Keratinocyte (primary cell): ENCODE measurements around the gene BSDC1. TPM values are rescaled to one million over a fixed set of nuclear protein-coding genes. Genes with fewer than 3 reads are reported as not detected.

Source experiments
- DNase-seq: peaks from one replicate; pipeline ENCODE4 v3.0.0-alpha.2; 2011; ENCODE audit warnings: low read depth, missing footprints, low spot score
- FAIRE-seq: peaks from 2 replicates; lab custom pipeline; 2011; peaks lifted over from hg19 to GRCh38; lab: Jason Lieb, UNC
- H2AFZ ChIP-seq: 2 replicates; pipeline ENCODE4 v1.6.0; 2012; ENCODE audit warnings: low read length, control low read depth, inconsistent platforms; ENCODE audit not compliant: control insufficient read depth
- H3K27ac ChIP-seq: 2 replicates; pipeline ENCODE4 v1.5.1; 2011; ENCODE audit warnings: low read length; ENCODE audit not compliant: control insufficient read depth, insufficient read depth
- H3K27me3 ChIP-seq: 3 replicates; pipeline ENCODE4 v1.6.0; 2011; ENCODE audit warnings: low read length; ENCODE audit not compliant: control insufficient read depth, insufficient read depth; ENCODE audit errors: extremely low read depth
- H3K36me3 ChIP-seq, 2 experiments: 2 replicates in 1 of 2; 3 replicates in 1 of 2; pipeline ENCODE4 v1.5.1; 2011; ENCODE audit warnings: low read length in 2 of 2, mild to moderate bottlenecking in 1 of 2; ENCODE audit not compliant: control insufficient read depth in 2 of 2, insufficient read depth in 2 of 2; ENCODE audit errors: extremely low read depth in 1 of 2
- H3K4me1 ChIP-seq: 3 replicates; pipeline ENCODE4 v1.5.1; 2011; ENCODE audit warnings: low read length; ENCODE audit not compliant: control insufficient read depth, insufficient read depth; ENCODE audit errors: extremely low read depth
- H3K4me2 ChIP-seq: 3 replicates; pipeline ENCODE4 v1.6.0; 2011; ENCODE audit warnings: low read depth, low read length; ENCODE audit not compliant: control insufficient read depth, insufficient read depth; ENCODE audit errors: extremely low read depth
- H3K4me3 ChIP-seq, 3 experiments: fragments of 200-600 bp in 1 of 3; sonication (generic) in 1 of 3; 2 replicates in 2 of 3; 3 replicates in 1 of 3; pipeline ENCODE4 v1.5.1; 2011 to 2016; ENCODE audit warnings: low read length in 3 of 3, mild to moderate bottlenecking in 3 of 3, control low read depth in 2 of 3, inconsistent platforms in 1 of 3, low read depth in 1 of 3, mixed read lengths in 1 of 3, mixed run types in 1 of 3, moderate library complexity in 1 of 3; ENCODE audit not compliant: control insufficient read depth in 2 of 3, insufficient read depth in 2 of 3; ENCODE audit errors: extremely low read depth in 1 of 3
- H3K79me2 ChIP-seq: 2 replicates; pipeline ENCODE4 v1.6.0; 2012; ENCODE audit warnings: low read length; ENCODE audit not compliant: control insufficient read depth, insufficient read depth
- H3K9ac ChIP-seq: 3 replicates; pipeline ENCODE4 v1.6.0; 2011; ENCODE audit warnings: low read length; ENCODE audit not compliant: control insufficient read depth, insufficient read depth; ENCODE audit errors: extremely low read depth
- H3K9me1 ChIP-seq: 3 replicates; pipeline ENCODE4 v1.6.0; 2011; ENCODE audit warnings: low read length; ENCODE audit not compliant: control insufficient read depth, insufficient read depth; ENCODE audit errors: extremely low read depth
- H3K9me3 ChIP-seq: 2 replicates; pipeline ENCODE4 v1.5.1; 2012; ENCODE audit warnings: low read depth, low read length; ENCODE audit not compliant: control insufficient read depth
- H4K20me1 ChIP-seq: 3 replicates; pipeline ENCODE4 v1.6.0; 2011; ENCODE audit warnings: low read length; ENCODE audit not compliant: control insufficient read depth, insufficient read depth; ENCODE audit errors: extremely low read depth
- EZH2 ChIP-seq: IDR thresholded peaks from one replicate; pipeline ENCODE4 v1.6.1; 2012; ENCODE audit warnings: inconsistent platforms, mild to moderate bottlenecking, low read length, moderate library complexity
- dilution Hi-C: fragments of 300-500 bp; cut with MboI; formaldehyde crosslinking; loops from one replicate; pipeline ENCODE4 v1.7.0; 2020; ENCODE audit warnings: low sequenced_read_pairs; ENCODE audit not compliant: extremely low pct_ligation_motif_present
- polyA plus RNA-seq, 5 experiments: library from polyadenylated mRNA; depleted of rRNA in 3 of 5; stranded (reverse) in 3 of 5; stranded (forward) in 1 of 5; unstranded in 1 of 5; fragments of >200 nt; gene quantifications; 1 replicate in 1 of 5; 2 replicates in 3 of 5; 3 replicates in 1 of 5; pipeline versions ENCODE4 v1.2.1 to v1.2.3, GENCODE V29; 2011 to 2012; ENCODE audit warnings: missing spikeins in 2 of 5, low read depth in 1 of 5, low replicate concordance in 1 of 5
- TF ChIP-seq, protein P1 (sequence below), 3 experiments: IDR thresholded peaks in 1 of 3; conservative IDR thresholded peaks in 1 of 3; optimal IDR thresholded peaks in 1 of 3; 2 replicates in 2 of 3; 3 replicates in 1 of 3; pipeline versions ENCODE3 to v1.5.1; 2011; ENCODE audit warnings: low read length in 3 of 3, mild to moderate bottlenecking in 3 of 3, moderate library complexity in 2 of 3, control low read depth in 1 of 3, inconsistent platforms in 1 of 3; ENCODE audit not compliant: insufficient read depth in 2 of 3; ENCODE audit errors: extremely low read depth in 1 of 3

BSDC1 gene
- polyA plus RNA-seq, 1 donor (not counting 4 experiments of a cell fraction or from before 2014, with no cell fraction given), result 38.1 TPM

DNA sequence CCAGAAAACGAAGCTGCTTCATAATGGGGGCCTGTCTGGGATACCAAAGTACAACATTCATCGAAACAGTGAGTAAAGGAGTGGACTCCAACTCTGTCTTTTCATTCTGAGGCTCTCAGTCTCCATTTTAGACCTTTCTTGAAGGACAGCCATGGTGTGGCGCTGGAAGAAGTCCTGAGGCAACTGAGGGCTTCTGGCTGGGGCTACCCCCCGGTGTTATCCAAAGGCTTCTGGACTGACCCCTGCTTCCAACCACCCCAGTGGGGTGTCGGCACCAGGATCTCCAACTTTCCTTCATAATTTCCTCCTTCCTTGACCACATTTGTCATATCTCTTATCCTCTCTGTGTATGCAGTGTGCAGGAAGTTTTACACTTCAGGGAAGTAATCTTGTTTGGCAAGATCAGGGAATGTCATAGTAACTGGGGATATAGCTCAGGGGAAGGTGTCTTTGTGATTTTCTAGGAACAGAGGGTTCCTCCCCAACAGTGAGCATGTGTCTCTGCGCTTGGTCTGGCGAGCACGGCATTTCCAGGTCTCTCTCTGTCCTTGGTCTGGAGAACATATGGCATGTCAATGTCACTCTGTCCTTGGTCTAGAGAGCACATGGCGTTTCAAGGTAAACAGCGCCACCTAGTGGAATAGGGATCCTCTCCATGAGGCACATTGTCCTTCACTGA, 19.4 kb upstream of the BSDC1 start:
- Histone ChIP-seq H3K9me1 (no peaks in the 10 kb centered on the region), H3K9me3 (peaks cover 2% of the 10 kb centered on the region), H3K4me3 (no peak overlapping the region), H3K79me2 (no peaks in the 10 kb centered on the region), H3K27ac (no peak overlapping the region), H3K9ac (no peak overlapping the region), H3K4me2 (no peak overlapping the region), H2AFZ (no peak overlapping the region), H3K4me1 (no peaks in the 10 kb centered on the region), H3K36me3 (no peaks in the 10 kb centered on the region), H3K27me3 (peaks cover 5% of the 10 kb centered on the region), H4K20me1 (no peaks in the 10 kb centered on the region)
- FAIRE-seq (no peak), DNase-seq (no peak)
- dilution Hi-C loops, result no loop called here
- TF ChIP-seq EZH2, result no peak
- TF ChIP-seq, protein P1, sequence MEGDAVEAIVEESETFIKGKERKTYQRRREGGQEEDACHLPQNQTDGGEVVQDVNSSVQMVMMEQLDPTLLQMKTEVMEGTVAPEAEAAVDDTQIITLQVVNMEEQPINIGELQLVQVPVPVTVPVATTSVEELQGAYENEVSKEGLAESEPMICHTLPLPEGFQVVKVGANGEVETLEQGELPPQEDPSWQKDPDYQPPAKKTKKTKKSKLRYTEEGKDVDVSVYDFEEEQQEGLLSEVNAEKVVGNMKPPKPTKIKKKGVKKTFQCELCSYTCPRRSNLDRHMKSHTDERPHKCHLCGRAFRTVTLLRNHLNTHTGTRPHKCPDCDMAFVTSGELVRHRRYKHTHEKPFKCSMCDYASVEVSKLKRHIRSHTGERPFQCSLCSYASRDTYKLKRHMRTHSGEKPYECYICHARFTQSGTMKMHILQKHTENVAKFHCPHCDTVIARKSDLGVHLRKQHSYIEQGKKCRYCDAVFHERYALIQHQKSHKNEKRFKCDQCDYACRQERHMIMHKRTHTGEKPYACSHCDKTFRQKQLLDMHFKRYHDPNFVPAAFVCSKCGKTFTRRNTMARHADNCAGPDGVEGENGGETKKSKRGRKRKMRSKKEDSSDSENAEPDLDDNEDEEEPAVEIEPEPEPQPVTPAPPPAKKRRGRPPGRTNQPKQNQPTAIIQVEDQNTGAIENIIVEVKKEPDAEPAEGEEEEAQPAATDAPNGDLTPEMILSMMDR (optimal IDR thresholded peaks at IDR 0.05 in 1 of 3, IDR thresholded peaks at IDR 0.05 in 1 of 3, conservative IDR thresholded peaks at IDR 0.05 in 1 of 3; ENCODE audit: extremely low read depth in 1 of 3, insufficient read depth in 2 of 3, low read length in 3 of 3), result peak; percentile 76 to 81 (median 78)

DNA sequence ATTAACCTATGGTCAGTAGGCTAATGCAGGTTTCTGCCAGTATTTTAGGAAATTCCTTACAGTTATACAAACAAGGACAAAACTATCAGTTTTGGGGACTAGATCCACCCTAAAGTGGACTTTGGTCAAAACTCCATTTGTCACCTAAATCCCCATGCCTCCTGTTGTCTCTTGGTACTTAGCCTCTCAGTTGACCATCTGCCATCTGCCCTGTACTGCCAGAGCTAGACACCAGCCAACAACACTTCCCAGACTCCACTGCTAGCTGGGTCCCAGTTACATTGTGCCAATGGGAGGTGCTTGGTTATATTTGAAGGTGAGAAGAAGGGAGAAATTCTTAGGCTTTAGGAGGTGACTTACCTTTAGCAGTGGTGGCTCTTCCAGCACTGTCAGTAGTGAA, 17.0 kb upstream of the BSDC1 start:
- no peak overlapping the region for H3K9ac ChIP-seq
- dilution Hi-C loops, result no loop called here

More for the DNA sequence above, 17.0 kb upstream of the BSDC1 start:
- no peaks in the 10 kb centered on the region for H4K20me1 ChIP-seq
- H3K4me3 ChIP-seq, result no peak overlapping the region
- no peak for DNase-seq
- no peak overlapping the region for H3K27ac ChIP-seq
- no peaks in the 10 kb centered on the region for H3K4me1 ChIP-seq
- FAIRE-seq, result no peak
- H3K4me2 ChIP-seq, result no peak overlapping the region
- H3K79me2 ChIP-seq, result no peaks in the 10 kb centered on the region
- no peak overlapping the region for H2AFZ ChIP-seq
- H3K27me3 ChIP-seq, result peaks cover 5% of the 10 kb centered on the region
- H3K9me1 ChIP-seq, result no peaks in the 10 kb centered on the region
- TF ChIP-seq, protein P1 (optimal IDR thresholded peaks at IDR 0.05 in 1 of 3, IDR thresholded peaks at IDR 0.05 in 1 of 3, conservative IDR thresholded peaks at IDR 0.05 in 1 of 3; ENCODE audit: extremely low read depth in 1 of 3, insufficient read depth in 2 of 3, low read length in 3 of 3), result no peak
- TF ChIP-seq EZH2, result no peak
- H3K36me3 ChIP-seq, result no peaks in the 10 kb centered on the region
- H3K9me3 ChIP-seq, result peaks cover 2% of the 10 kb centered on the region
